Measurements from ENCODE around the gene FUT3. TPM values are rescaled to one million over a fixed set of nuclear protein-coding genes. Genes with fewer than 3 reads are reported as not detected.
A peak's percentile ranks its signal among the peaks of the same experiment; 100 is the strongest.

The FUT3 gene
- total RNA-seq, 1 experiment from 2014 or later: not detected

GRCh38 chr19:5814852-5815246 lies 36.4 kb downstream of the FUT3 start:
- H3K27me3 ChIP-seq (replicated peaks): no peaks in the 10 kb centered on the region
- H3K27ac ChIP-seq: no peak overlapping the region
- DNase-seq (ENCODE audit: low read depth in 1 of 2, low spot score in 2 of 2): no peak
- H3K4me3 ChIP-seq: no peak overlapping the region
- no peaks in the 10 kb centered on the region for H3K4me1 ChIP-seq (replicated peaks)
- no peaks in the 10 kb centered on the region for H3K9me3 ChIP-seq (replicated peaks)
- H3K36me3 ChIP-seq: no peaks in the 10 kb centered on the region

GRCh38 chr19:5814123-5814851 lies 37.0 kb downstream of the FUT3 start:
- Histone ChIP-seq H3K27ac (no peak overlapping the region), H3K27me3 (replicated peaks) (no peaks in the 10 kb centered on the region), H3K4me1 (replicated peaks) (no peaks in the 10 kb centered on the region), H3K4me3 (no peak overlapping the region), H3K36me3 (no peaks in the 10 kb centered on the region), H3K9me3 (replicated peaks) (no peaks in the 10 kb centered on the region)
- no peak for DNase-seq (ENCODE audit: low read depth in 1 of 2, low spot score in 2 of 2)

- DNase-seq (ENCODE audit: low read depth in 1 of 2, low spot score in 2 of 2): no peak
- H3K27ac ChIP-seq: no peak overlapping the region
These were observed 40.1 kb downstream of the FUT3 start for GRCh38 chr19:5811117-5811516.

GRCh38 chr19:5809469-5809868 lies 41.8 kb downstream of the FUT3 start:
- Histone ChIP-seq H3K36me3 (no peaks in the 10 kb centered on the region), H3K4me3 (no peak overlapping the region), H3K4me1 (replicated peaks) (peaks cover 13% of the 10 kb centered on the region), H3K9me3 (replicated peaks) (no peaks in the 10 kb centered on the region), H3K27ac (no peak overlapping the region), H3K27me3 (replicated peaks) (peaks cover 5% of the 10 kb centered on the region; the same call in 1 of the 2 replicates)
- DNase-seq (ENCODE audit: low read depth in 1 of 2, low spot score in 2 of 2): no peak

More at GRCh38 chr19:5811117-5811516, 40.1 kb downstream of the FUT3 start:
- H3K36me3 ChIP-seq: no peaks in the 10 kb centered on the region
- peaks cover 2% of the 10 kb centered on the region for H3K4me1 ChIP-seq (replicated peaks)
- H3K27me3 ChIP-seq (replicated peaks): 0 out of 2 replicates have a peak, but pooled peaks cover under 1% of the 10 kb centered on the region
- no peaks in the 10 kb centered on the region for H3K9me3 ChIP-seq (replicated peaks)
- no peak overlapping the region for H3K4me3 ChIP-seq

GRCh38 chr19:5809053-5809452 lies 42.2 kb downstream of the FUT3 start:
- H3K4me3 ChIP-seq: no peak overlapping the region
- peaks cover 6% of the 10 kb centered on the region; the same call in 1 of the 2 replicates for H3K27me3 ChIP-seq (replicated peaks)
- H3K9me3 ChIP-seq (replicated peaks): no peaks in the 10 kb centered on the region
- H3K4me1 ChIP-seq (replicated peaks): peaks cover 17% of the 10 kb centered on the region
- DNase-seq (ENCODE audit: low read depth in 1 of 2, low spot score in 2 of 2): no peak
- no peak overlapping the region for H3K27ac ChIP-seq
- no peaks in the 10 kb centered on the region for H3K36me3 ChIP-seq

GRCh38 chr19:5808120-5808816 lies 43.0 kb downstream of the FUT3 start:
- H3K9me3 ChIP-seq (replicated peaks): no peaks in the 10 kb centered on the region
- peaks cover 6% of the 10 kb centered on the region; the same call in 1 of the 2 replicates for H3K27me3 ChIP-seq (replicated peaks)
- H3K36me3 ChIP-seq: no peaks in the 10 kb centered on the region
- no peak overlapping the region for H3K4me3 ChIP-seq
- no peak for DNase-seq (ENCODE audit: low read depth in 1 of 2, low spot score in 2 of 2)
- H3K27ac ChIP-seq: no peak overlapping the region
- peaks cover 22% of the 10 kb centered on the region for H3K4me1 ChIP-seq (replicated peaks)

- no peak overlapping the region for H3K27ac ChIP-seq
- DNase-seq (ENCODE audit: low read depth in 1 of 2, low spot score in 2 of 2): no peak
- peaks cover 22% of the 10 kb centered on the region for H3K4me1 ChIP-seq (replicated peaks)
- H3K9me3 ChIP-seq (replicated peaks): no peaks in the 10 kb centered on the region
- no peak overlapping the region for H3K4me3 ChIP-seq
- no peaks in the 10 kb centered on the region for H3K36me3 ChIP-seq
- peaks cover 6% of the 10 kb centered on the region; the same call in 1 of the 2 replicates for H3K27me3 ChIP-seq (replicated peaks)
These were observed 44.3 kb downstream of the FUT3 start for GRCh38 chr19:5806905-5807304.

GRCh38 chr19:5806133-5806489 lies 45.1 kb downstream of the FUT3 start:
- Histone ChIP-seq H3K4me1 (replicated peaks) (peaks cover 22% of the 10 kb centered on the region), H3K27ac (no peak overlapping the region), H3K27me3 (replicated peaks) (peaks cover 6% of the 10 kb centered on the region; the same call in 1 of the 2 replicates), H3K9me3 (replicated peaks) (no peaks in the 10 kb centered on the region), H3K36me3 (no peaks in the 10 kb centered on the region), H3K4me3 (peak overlapping the region; percentile 36)
- DNase-seq (ENCODE audit: low read depth in 1 of 2, low spot score in 2 of 2): no peak

GRCh38 chr19:5805462-5806132 lies 45.7 kb downstream of the FUT3 start:
- H3K4me1 ChIP-seq (replicated peaks): peaks cover 22% of the 10 kb centered on the region
- no peaks in the 10 kb centered on the region for H3K36me3 ChIP-seq
- peak; percentile 76 to 83 for DNase-seq (ENCODE audit: low read depth in 1 of 2, low spot score in 2 of 2)
- H3K9me3 ChIP-seq (replicated peaks): no peaks in the 10 kb centered on the region
- peaks cover 6% of the 10 kb centered on the region; the same call in 1 of the 2 replicates for H3K27me3 ChIP-seq (replicated peaks)
- H3K27ac ChIP-seq: no peak overlapping the region
- peak overlapping the region; percentile 36 for H3K4me3 ChIP-seq

GRCh38 chr19:5804516-5805461 lies 46.5 kb downstream of the FUT3 start, which contains the start of gene NRTN:
Gene NRTN (plus strand): TSS chr19:5805067. CDS start chr19:5824166, 19,099 bp downstream.
- Histone ChIP-seq H3K36me3 (no peaks in the 10 kb centered on the region), H3K4me1 (replicated peaks) (peaks cover 22% of the 10 kb centered on the region), H3K27me3 (replicated peaks) (peaks cover 6% of the 10 kb centered on the region; the same call in 1 of the 2 replicates), H3K4me3 (peak within 1 kb of the TSS; percentile 36), H3K9me3 (replicated peaks) (no peaks in the 10 kb centered on the region), H3K27ac (no peak within 1 kb of the TSS)
- peak in 1 of 2 experiments; percentile 31 for DNase-seq (ENCODE audit: low read depth in 1 of 2, low spot score in 2 of 2)

- Histone ChIP-seq H3K4me1 (replicated peaks) (peaks cover 22% of the 10 kb centered on the region), H3K4me3 (peak overlapping the region; percentile 2; the same call in 1 of the 2 replicates), H3K27me3 (replicated peaks) (peaks cover 6% of the 10 kb centered on the region; the same call in 1 of the 2 replicates), H3K9me3 (replicated peaks) (no peaks in the 10 kb centered on the region), H3K27ac (no peak overlapping the region), H3K36me3 (no peaks in the 10 kb centered on the region)
- peak; percentile 94 to 95 for DNase-seq (ENCODE audit: low read depth in 1 of 2, low spot score in 2 of 2)
These were observed 47.3 kb downstream of the FUT3 start for GRCh38 chr19:5803752-5804515.

GRCh38 chr19:5803441-5803751 lies 47.9 kb downstream of the FUT3 start:
- DNase-seq (ENCODE audit: low read depth in 1 of 2, low spot score in 2 of 2): no peak
- no peak overlapping the region for H3K4me3 ChIP-seq
- no peak overlapping the region for H3K27ac ChIP-seq
- peaks cover 22% of the 10 kb centered on the region for H3K4me1 ChIP-seq (replicated peaks)
- peaks cover 6% of the 10 kb centered on the region; the same call in 1 of the 2 replicates for H3K27me3 ChIP-seq (replicated peaks)
- no peaks in the 10 kb centered on the region for H3K36me3 ChIP-seq
- H3K9me3 ChIP-seq (replicated peaks): no peaks in the 10 kb centered on the region

Data from SJSA1 (cell line).